HCT116 (cell line): Measurements from ENCODE around the gene C11orf21. TPM values are rescaled to one million over a fixed set of nuclear protein-coding genes. Genes with fewer than 3 reads are reported as not detected.

ENCODE experiments used
- ATAC-seq: fragments of 200-7000 bp; cut with Tn5 transposase; 2 replicates; pipeline ENCODE4 v1.9.1; 2020; ENCODE audit warnings: mild to moderate bottlenecking, moderate library complexity
- BruUV-seq: library from RNA; stranded (reverse); fragments of 400-500 nt; replicated peaks from 2 replicates; lab custom pipeline; 2021; lab: Mats Ljungman, UMichigan
- CTCF ChIA-PET: fragments of 300-600 bp; sonication (Branson Sonifier 250); formaldehyde crosslinking; loops from one replicate; lab custom pipeline; 2021; ENCODE audit warnings: antibody characterized with exemption; lab: Charles Lee
- POLR2A ChIA-PET: fragments of 300-600, 350-600 bp; sonication (Branson Sonifier 250); formaldehyde crosslinking; loops from one replicate; lab custom pipeline; 2021; ENCODE audit warnings: antibody characterized with exemption; lab: Charles Lee
- RAD21 ChIA-PET, 2 experiments: fragments of 300-600 bp; sonication (Branson Sonifier 250); formaldehyde crosslinking; loops; one replicate each; lab custom pipeline; 2023; ENCODE audit warnings: low total read pairs in 2 of 2; ENCODE audit not compliant: uncharacterized antibody in 2 of 2, unreplicated experiment in 2 of 2, low non-redundant PET in 1 of 2; lab: Charles Lee
- DNase-seq: peaks from one replicate; pipeline ENCODE4 v3.0.0-alpha.2; 2010; ENCODE audit warnings: low read depth, low spot score
- H2AFZ ChIP-seq: fragments of 200-600 bp; shearing (Covaris generic), sonication (generic); 2 replicates; pipeline ENCODE4 v1.6.1; 2017; ENCODE audit warnings: low read depth, mixed run types, mixed read lengths, antibody characterized with exemption, low read length; ENCODE audit not compliant: poor library complexity, severe bottlenecking
- H3K27ac ChIP-seq: 2 replicates; pipeline ENCODE4 v1.5.1; 2012; ENCODE audit warnings: low read depth, low read length
- H3K27me3 ChIP-seq: fragments of 200-600 bp; sonication (generic); 2 replicates; pipeline ENCODE4 v1.6.1; 2016; ENCODE audit warnings: mixed run types, low read length, mixed read lengths; ENCODE audit not compliant: insufficient read depth
- H3K36me3 ChIP-seq, 2 experiments: fragments of 200-500 bp in 1 of 2; fragments of 200-600 bp in 1 of 2; sonication (Bioruptor generic) in 1 of 2; sonication (generic) in 1 of 2; 2 replicates each; pipeline versions ENCODE4 v1.5.1 to v1.6.1; 2014 to 2016; ENCODE audit warnings: low read length in 2 of 2, inconsistent platforms in 1 of 2, mixed read lengths in 1 of 2, mixed run types in 1 of 2; ENCODE audit not compliant: insufficient read depth in 2 of 2, control insufficient read depth in 1 of 2
- H3K4me1 ChIP-seq, 2 experiments: fragments of 200-600 bp in 1 of 2; sonication (generic) in 1 of 2; 2 replicates each; pipeline versions ENCODE4 v1.5.1 to v1.6.1; 2012 to 2017; ENCODE audit warnings: low read length in 2 of 2, inconsistent platforms in 1 of 2, mild to moderate bottlenecking in 1 of 2, mixed read lengths in 1 of 2, mixed run types in 1 of 2, moderate library complexity in 1 of 2; ENCODE audit not compliant: insufficient read depth in 2 of 2, control insufficient read depth in 1 of 2
- H3K4me2 ChIP-seq: fragments of 200-600 bp; sonication (generic); 2 replicates; pipeline ENCODE4 v1.6.1; 2017; ENCODE audit warnings: mixed run types, low read length, mixed read lengths
- H3K4me3 ChIP-seq, 2 experiments: fragments of 200-600 bp in 1 of 2; sonication (generic) in 1 of 2; replicated peaks in 1 of 2; 2 replicates each; pipeline ENCODE4 v1.5.1; 2011 to 2016; ENCODE audit warnings: low read length in 2 of 2, control low read depth in 1 of 2, low read depth in 1 of 2, mild to moderate bottlenecking in 1 of 2, mixed read lengths in 1 of 2, mixed run types in 1 of 2
- H3K79me2 ChIP-seq: fragments of 200-600 bp; sonication (generic); 2 replicates; pipeline ENCODE4 v1.6.1; 2017; ENCODE audit warnings: mild to moderate bottlenecking, mixed run types, low read length, moderate library complexity, mixed read lengths; ENCODE audit not compliant: insufficient read depth
- H3K9ac ChIP-seq: fragments of 200-600 bp; sonication (generic); 2 replicates; pipeline ENCODE4 v1.6.1; 2016; ENCODE audit warnings: low read length, mixed read lengths
- H3K9me2 ChIP-seq: fragments of 200-600 bp; sonication (generic), shearing (Covaris generic); 2 replicates; pipeline ENCODE4 v1.6.1; 2017; ENCODE audit warnings: mixed run types, mild to moderate bottlenecking, moderate library complexity; ENCODE audit not compliant: insufficient read depth
- H3K9me3 ChIP-seq, 2 experiments: fragments of 200-500 bp in 1 of 2; fragments of 200-600 bp in 1 of 2; sonication (Bioruptor generic) in 1 of 2; sonication (generic) in 1 of 2; 2 replicates each; pipeline ENCODE4 v1.6.1; 2014 to 2017; ENCODE audit warnings: low read length in 2 of 2, mixed read lengths in 2 of 2, inconsistent platforms in 1 of 2, low read depth in 1 of 2, mild to moderate bottlenecking in 1 of 2, mixed run types in 1 of 2, moderate library complexity in 1 of 2; ENCODE audit not compliant: control insufficient read depth in 1 of 2, insufficient read depth in 1 of 2
- H4K20me1 ChIP-seq: fragments of 200-600 bp; sonication (generic), shearing (Covaris generic); 2 replicates; pipeline ENCODE4 v1.6.1; 2017; ENCODE audit warnings: mixed run types, mild to moderate bottlenecking, moderate library complexity; ENCODE audit not compliant: insufficient read depth
- CBX3 ChIP-seq: IDR thresholded peaks from 2 replicates; pipeline ENCODE4 v1.6.1; 2012; ENCODE audit warnings: low read depth
- ELF1 ChIP-seq: IDR thresholded peaks from 2 replicates; pipeline ENCODE4 v1.6.1; 2012; ENCODE audit warnings: low read depth, borderline replicate concordance
- EZH2 ChIP-seq: fragments of 200-600 bp; sonication (generic); IDR thresholded peaks from 2 replicates; pipeline ENCODE4 v1.6.1; 2017; ENCODE audit warnings: antibody characterized with exemption, mixed run types
- POLR2A ChIP-seq: IDR thresholded peaks from 2 replicates; pipeline ENCODE4 v1.7.0; 2011; ENCODE audit warnings: borderline replicate concordance; ENCODE audit not compliant: insufficient read depth, insufficient read length; ENCODE audit errors: extremely low read depth
- POLR2AphosphoS5 ChIP-seq: IDR thresholded peaks from 2 replicates; pipeline ENCODE4 v1.6.1; 2011; ENCODE audit warnings: mild to moderate bottlenecking, low read depth, low read length, moderate library complexity
- RAD21 ChIP-seq: IDR thresholded peaks from 2 replicates; pipeline ENCODE4 v1.6.1; 2012; ENCODE audit warnings: low read depth, mild to moderate bottlenecking
- SIN3A ChIP-seq: IDR thresholded peaks from 2 replicates; pipeline ENCODE4 v1.6.1; 2012; ENCODE audit warnings: low read depth
- intact Hi-C: fragments of 100-400 bp; cut with micrococcal nuclease; formaldehyde crosslinking; loops from 2 replicates; pipeline ENCODE4 v1.10.0; 2022
- total RNA-seq: library from RNA; stranded (reverse); gene quantifications from one replicate; pipeline ENCODE4 v1.2.1, GENCODE V29; 2021; ENCODE audit not compliant: unreplicated experiment
- TF ChIP-seq, protein P1 (sequence below): IDR thresholded peaks from 2 replicates; pipeline ENCODE4 v1.6.1; 2012; ENCODE audit warnings: low read depth

Gene C11orf21
- total RNA-seq, 1 experiment from 2014 or later: not detected

DNA sequence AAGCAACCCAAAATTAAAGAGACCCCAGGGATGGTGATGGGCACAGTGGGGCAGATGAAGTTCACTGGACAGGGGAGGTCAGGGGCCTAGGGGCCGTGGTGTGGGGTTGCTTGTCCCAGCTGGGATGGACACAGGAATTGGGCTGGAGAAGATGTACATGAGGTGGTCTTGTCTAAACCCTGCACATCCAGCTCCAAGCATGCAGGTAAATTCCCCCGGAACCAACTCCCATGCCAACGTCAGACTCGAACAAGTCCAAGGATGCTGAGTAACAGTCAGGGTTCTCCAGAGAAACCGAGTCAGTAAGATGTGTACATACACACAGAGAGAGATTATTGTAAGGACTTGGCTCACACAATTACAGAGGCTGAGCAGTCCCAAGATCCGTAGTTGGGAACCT lies 29.0 kb upstream of the C11orf21 start:
- ATAC-seq: no peak
- intact Hi-C loops: no loop called here
- H3K4me1 ChIP-seq: peaks cover 0 to 3% of the 10 kb centered on the region in 2 experiments; a peak in 2 of 4 replicates
- H3K4me3 ChIP-seq: no peak overlapping the region
- no peak overlapping the region for H3K9ac ChIP-seq
- BruUV-seq: no TSS peak
- H3K36me3 ChIP-seq: no peaks in the 10 kb centered on the region
- ChIA-PET POLR2A (no interaction called here), RAD21 (no interaction called here), CTCF (no interaction called here)
- no peaks in the 10 kb centered on the region for H4K20me1 ChIP-seq
- no peak for TF ChIP-seq EZH2
- no peak for TF ChIP-seq SIN3A
- TF ChIP-seq, protein P1, sequence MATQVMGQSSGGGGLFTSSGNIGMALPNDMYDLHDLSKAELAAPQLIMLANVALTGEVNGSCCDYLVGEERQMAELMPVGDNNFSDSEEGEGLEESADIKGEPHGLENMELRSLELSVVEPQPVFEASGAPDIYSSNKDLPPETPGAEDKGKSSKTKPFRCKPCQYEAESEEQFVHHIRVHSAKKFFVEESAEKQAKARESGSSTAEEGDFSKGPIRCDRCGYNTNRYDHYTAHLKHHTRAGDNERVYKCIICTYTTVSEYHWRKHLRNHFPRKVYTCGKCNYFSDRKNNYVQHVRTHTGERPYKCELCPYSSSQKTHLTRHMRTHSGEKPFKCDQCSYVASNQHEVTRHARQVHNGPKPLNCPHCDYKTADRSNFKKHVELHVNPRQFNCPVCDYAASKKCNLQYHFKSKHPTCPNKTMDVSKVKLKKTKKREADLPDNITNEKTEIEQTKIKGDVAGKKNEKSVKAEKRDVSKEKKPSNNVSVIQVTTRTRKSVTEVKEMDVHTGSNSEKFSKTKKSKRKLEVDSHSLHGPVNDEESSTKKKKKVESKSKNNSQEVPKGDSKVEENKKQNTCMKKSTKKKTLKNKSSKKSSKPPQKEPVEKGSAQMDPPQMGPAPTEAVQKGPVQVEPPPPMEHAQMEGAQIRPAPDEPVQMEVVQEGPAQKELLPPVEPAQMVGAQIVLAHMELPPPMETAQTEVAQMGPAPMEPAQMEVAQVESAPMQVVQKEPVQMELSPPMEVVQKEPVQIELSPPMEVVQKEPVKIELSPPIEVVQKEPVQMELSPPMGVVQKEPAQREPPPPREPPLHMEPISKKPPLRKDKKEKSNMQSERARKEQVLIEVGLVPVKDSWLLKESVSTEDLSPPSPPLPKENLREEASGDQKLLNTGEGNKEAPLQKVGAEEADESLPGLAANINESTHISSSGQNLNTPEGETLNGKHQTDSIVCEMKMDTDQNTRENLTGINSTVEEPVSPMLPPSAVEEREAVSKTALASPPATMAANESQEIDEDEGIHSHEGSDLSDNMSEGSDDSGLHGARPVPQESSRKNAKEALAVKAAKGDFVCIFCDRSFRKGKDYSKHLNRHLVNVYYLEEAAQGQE: no peak
- TF ChIP-seq RAD21: no peak
- TF ChIP-seq CBX3: no peak
- TF ChIP-seq ELF1: no peak
- TF ChIP-seq POLR2AphosphoS5: no peak
- H3K27me3 ChIP-seq: no peaks in the 10 kb centered on the region
- H3K27ac ChIP-seq: no peak overlapping the region
- no peaks in the 10 kb centered on the region for H3K9me2 ChIP-seq
- no peaks in the 10 kb centered on the region for H3K79me2 ChIP-seq
- H2AFZ ChIP-seq: no peak overlapping the region
- no peak overlapping the region for H3K4me2 ChIP-seq
- no peak for DNase-seq
- peaks cover 0 to 4% of the 10 kb centered on the region in 2 experiments; a peak in 1 of 4 replicates for H3K9me3 ChIP-seq

DNA sequence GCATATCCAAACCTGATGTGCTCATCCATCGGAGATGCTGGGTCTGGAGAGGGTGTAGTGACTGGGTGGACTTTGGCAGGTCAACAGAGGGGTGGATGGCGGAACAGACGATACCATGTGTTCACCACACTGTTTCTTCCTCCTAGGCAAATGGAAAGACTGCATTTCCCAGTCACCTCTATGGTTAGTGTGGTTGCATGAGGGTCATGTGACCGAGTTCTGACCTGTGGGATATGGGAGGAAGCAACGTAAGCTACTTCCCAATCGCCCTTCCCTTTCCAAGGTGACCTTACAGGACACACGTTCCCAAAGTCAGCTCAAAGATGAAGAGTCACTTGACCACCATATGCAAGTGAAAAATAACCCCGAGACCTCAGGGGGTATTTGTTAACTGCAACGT lies 27.8 kb upstream of the C11orf21 start:
- intact Hi-C loops: no loop called here
- no peak overlapping the region for H2AFZ ChIP-seq
- H3K4me1 ChIP-seq: peaks cover 0 to 6% of the 10 kb centered on the region in 2 experiments; a peak in 2 of 4 replicates
- no TSS peak for BruUV-seq
- RAD21 ChIA-PET: no interaction called here
- DNase-seq (no peak), ATAC-seq (no peak)
- H4K20me1 ChIP-seq: no peaks in the 10 kb centered on the region
- no peaks in the 10 kb centered on the region for H3K79me2 ChIP-seq
- no peak overlapping the region for H3K9ac ChIP-seq
- no peak for TF ChIP-seq POLR2A
- no peak overlapping the region for H3K4me3 ChIP-seq
- H3K27me3 ChIP-seq: no peaks in the 10 kb centered on the region
- peaks cover 0 to 4% of the 10 kb centered on the region in 2 experiments; a peak in 1 of 4 replicates for H3K9me3 ChIP-seq
- no peaks in the 10 kb centered on the region for H3K9me2 ChIP-seq
- H3K36me3 ChIP-seq: no peaks in the 10 kb centered on the region
- H3K27ac ChIP-seq: no peak overlapping the region
- CTCF ChIA-PET: no interaction called here
- H3K4me2 ChIP-seq: no peak overlapping the region
- POLR2A ChIA-PET: no interaction called here
